GM11168 (cell line): ENCODE data around the gene ELF3.
"Not testable (repeated sequence)": the region's sequence is repeated elsewhere in the genome, so short reads cannot be mapped to it uniquely, and the experiment has no call there.

Experiments used
- in situ Hi-C: fragments of 300-500 bp; cut with MboI; formaldehyde crosslinking; loops from one replicate; pipeline ENCODE4 v1.12.0; 2022; ENCODE audit warnings: low sequenced_read_pairs; ENCODE audit not compliant: unreplicated experiment

Gene ELF3

GRCh38 chr1:202010180-202011015, at the start of gene ELF3:
TSS of gene ELF3 (plus strand) at chr1:202010587. CDS start at chr1:202011137, 550 bp downstream.
- in situ Hi-C loops, result loop anchor here (5.0 kb wide), 1 partner anchor 112 kb away; the partner anchor contains the start of gene GPR37L1

GRCh38 chr1:201962382-201962781, 48.0 kb upstream of the ELF3 start:
- in situ Hi-C loops, result not testable (repeated sequence)

GRCh38 chr1:201964261-201964660, 46.1 kb upstream of the ELF3 start:
- in situ Hi-C loops, result no loop called here

GRCh38 chr1:201966171-201966570, 44.2 kb upstream of the ELF3 start:
- in situ Hi-C loops, result no loop called here

- in situ Hi-C loops, result no loop called here
Measured at GRCh38 chr1:201968202-201968925, 42.0 kb upstream of the ELF3 start.

GRCh38 chr1:201970334-201971159, 39.8 kb upstream of the ELF3 start:
- in situ Hi-C loops, result no loop called here

GRCh38 chr1:201982082-201982622, 28.2 kb upstream of the ELF3 start:
- in situ Hi-C loops, result no loop called here

- in situ Hi-C loops, result no loop called here
Measured at GRCh38 chr1:201982623-201983379, 27.6 kb upstream of the ELF3 start, which contains the start of gene RNPEP. TSS of gene RNPEP (plus strand) at chr1:201982648. CDS start at chr1:201982667, 19 bp downstream.

- in situ Hi-C loops, result no loop called here
Measured at GRCh38 chr1:201983380-201983805, 27.0 kb upstream of the ELF3 start.

GRCh38 chr1:201984446-201984845, 25.9 kb upstream of the ELF3 start:
- in situ Hi-C loops, result no loop called here

- in situ Hi-C loops, result no loop called here
Measured at GRCh38 chr1:201985355-201985754, 25.0 kb upstream of the ELF3 start.

- in situ Hi-C loops, result no loop called here
Measured at GRCh38 chr1:201988601-201989000, 21.8 kb upstream of the ELF3 start.

- in situ Hi-C loops, result no loop called here
Measured at GRCh38 chr1:201989354-201990128, 20.8 kb upstream of the ELF3 start.

- in situ Hi-C loops, result no loop called here
Measured at GRCh38 chr1:201990427-201990826, 20.0 kb upstream of the ELF3 start.

- in situ Hi-C loops, result no loop called here
Measured at GRCh38 chr1:201999625-202000238, 10.7 kb upstream of the ELF3 start.

GRCh38 chr1:202002507-202002906, 7.9 kb upstream of the ELF3 start:
- in situ Hi-C loops, result no loop called here

GRCh38 chr1:202004711-202005110, 5.7 kb upstream of the ELF3 start:
- in situ Hi-C loops, result no loop called here

- in situ Hi-C loops, result no loop called here
Measured at GRCh38 chr1:202005958-202006357, 4.4 kb upstream of the ELF3 start.
